ENCODE results near the gene SWT1. TPM values are rescaled to one million over a fixed set of nuclear protein-coding genes. Genes with fewer than 3 reads are reported as not detected.

Gene SWT1
- total and polyA plus RNA-seq, 2 experiments from 2014 or later = 1.6 to 2.8 TPM

- no peaks in the 10 kb centered on the region for H3K9me3 ChIP-seq (ENCODE audit: low read depth)
- WGBS, 2 experiments (ENCODE audit: low coverage in 1 of 2, low lambda C conversion rate in 2 of 2, missing lambda C conversion rate in 2 of 2) = 1% methylated on average over 60 to 82 of the region's 88 CpGs
- peak overlapping the region; percentile 95 for H3K4me2 ChIP-seq (ENCODE audit: unreplicated experiment)
- H3K9ac ChIP-seq = peak overlapping the region; percentile 95
- H3K27me3 ChIP-seq (replicated peaks; ENCODE audit: insufficient read depth) = no peaks in the 10 kb centered on the region
- H3K4me3 ChIP-seq = peak overlapping the region; percentile 84
- H3F3A ChIP-seq (ENCODE audit: insufficient read depth) = no peaks in the 10 kb centered on the region
- peak overlapping the region; percentile 100 for H2AFZ ChIP-seq
- DNase-seq = peak; percentile 90
- H4K20me1 ChIP-seq (ENCODE audit: insufficient read depth) = 0 out of 2 replicates have a peak, but pooled peaks cover 21% of the 10 kb centered on the region
- H3K79me2 ChIP-seq (ENCODE audit: insufficient read depth) = peaks cover 52% of the 10 kb centered on the region
- H3K9me2 ChIP-seq (ENCODE audit: insufficient read depth) = no peaks in the 10 kb centered on the region
- TF ChIP-seq EZH2phosphoT487 (IDR thresholded peaks at IDR 0.05; ENCODE audit: insufficient read depth, low read depth) (no peak), EZH2 (IDR thresholded peaks at IDR 0.05; ENCODE audit: insufficient read depth, poor library complexity, severe bottlenecking) (no peak)
- H3K36me3 ChIP-seq (ENCODE audit: low read depth) = no peaks in the 10 kb centered on the region
- H3K27ac ChIP-seq = peak overlapping the region; percentile 88
- H3K4me1 ChIP-seq (ENCODE audit: insufficient read depth) = peaks cover 34% of the 10 kb centered on the region
- in situ Hi-C loops (cut with MboI) = no loop called here
These were observed 159.4 kb downstream of the SWT1 start for GRCh38 chr1:185316163-185317033.

GRCh38 chr1:185317034-185317885 is 160.3 kb downstream of the SWT1 start, which contains the start of gene IVNS1ABP:
Gene IVNS1ABP (minus strand): TSS chr1:185317243. CDS start chr1:185309493, 7,750 bp downstream.
- Histone ChIP-seq H3K27ac (peak within 1 kb of the TSS; percentile 88), H3K4me1 (ENCODE audit: insufficient read depth) (peaks cover 31% of the 10 kb centered on the region), H2AFZ (peak within 1 kb of the TSS; percentile 100), H4K20me1 (ENCODE audit: insufficient read depth) (0 out of 2 replicates have a peak, but pooled peaks cover 13% of the 10 kb centered on the region), H3K9ac (peak within 1 kb of the TSS; percentile 95), H3K36me3 (ENCODE audit: low read depth) (no peaks in the 10 kb centered on the region), H3K4me3 (peak within 1 kb of the TSS; percentile 84), H3K9me3 (ENCODE audit: low read depth) (no peaks in the 10 kb centered on the region), H3K9me2 (ENCODE audit: insufficient read depth) (no peaks in the 10 kb centered on the region), H3K79me2 (ENCODE audit: insufficient read depth) (peaks cover 43% of the 10 kb centered on the region), H3K27me3 (replicated peaks; ENCODE audit: insufficient read depth) (no peaks in the 10 kb centered on the region), H3K4me2 (ENCODE audit: unreplicated experiment) (peak within 1 kb of the TSS; percentile 96), H3F3A (ENCODE audit: insufficient read depth) (no peaks in the 10 kb centered on the region)
- in situ Hi-C loops (cut with MboI) = no loop called here
- DNase-seq = peak; percentile 96
- WGBS, 2 experiments (ENCODE audit: low coverage in 1 of 2, low lambda C conversion rate in 2 of 2, missing lambda C conversion rate in 2 of 2) = 1% methylated on average over 63 to 66 of the region's 80 CpGs
- TF ChIP-seq EZH2phosphoT487 (IDR thresholded peaks at IDR 0.05; ENCODE audit: insufficient read depth, low read depth) (no peak), EZH2 (IDR thresholded peaks at IDR 0.05; ENCODE audit: insufficient read depth, poor library complexity, severe bottlenecking) (no peak)

- peak; percentile 64 for DNase-seq
- in situ Hi-C loops (cut with MboI) = no loop called here
- 27 to 28% methylated on average over 11 of the region's 11 CpGs for WGBS, 2 experiments (ENCODE audit: low coverage in 1 of 2, low lambda C conversion rate in 2 of 2, missing lambda C conversion rate in 2 of 2)
These were observed 160.9 kb downstream of the SWT1 start for GRCh38 chr1:185317886-185318310.

More at GRCh38 chr1:185317886-185318310, 160.9 kb downstream of the SWT1 start:
- Histone ChIP-seq H4K20me1 (ENCODE audit: insufficient read depth) (0 out of 2 replicates have a peak, but pooled peaks cover 11% of the 10 kb centered on the region), H3K4me1 (ENCODE audit: insufficient read depth) (peaks cover 26% of the 10 kb centered on the region), H3K79me2 (ENCODE audit: insufficient read depth) (peaks cover 37% of the 10 kb centered on the region), H3K9ac (peak overlapping the region; percentile 95), H3K27ac (peak overlapping the region; percentile 88; the same call in 1 of the 2 replicates), H3K4me3 (peak overlapping the region; percentile 84), H3K9me2 (ENCODE audit: insufficient read depth) (no peaks in the 10 kb centered on the region), H3K27me3 (replicated peaks; ENCODE audit: insufficient read depth) (no peaks in the 10 kb centered on the region), H2AFZ (peak overlapping the region; percentile 100), H3K4me2 (ENCODE audit: unreplicated experiment) (peak overlapping the region; percentile 96), H3K9me3 (ENCODE audit: low read depth) (no peaks in the 10 kb centered on the region), H3F3A (ENCODE audit: insufficient read depth) (no peaks in the 10 kb centered on the region), H3K36me3 (ENCODE audit: low read depth) (no peaks in the 10 kb centered on the region)
- TF ChIP-seq EZH2phosphoT487 (IDR thresholded peaks at IDR 0.05; ENCODE audit: insufficient read depth, low read depth) (no peak), EZH2 (IDR thresholded peaks at IDR 0.05; ENCODE audit: insufficient read depth, poor library complexity, severe bottlenecking) (no peak)

Data from GM23248 (cell line).